NCI-H1092 treated with DMSO at 0.1 percent for 48 hours (cell line): ENCODE data around the gene BNIP3.

ENCODE experiments used
- DNase-seq: peaks from one replicate; lab custom pipeline; 2025; lab: John Stamatoyannopoulos, UW

BNIP3 gene

GRCh38 chr10:131949041-131949862 lies 32.5 kb downstream of the BNIP3 start:
- DNase-seq: no peak

GRCh38 chr10:131948501-131948900 lies 33.2 kb downstream of the BNIP3 start:
- DNase-seq: no peak

- no peak for DNase-seq
Observed at GRCh38 chr10:131947631-131948347, 33.9 kb downstream of the BNIP3 start.

DNA sequence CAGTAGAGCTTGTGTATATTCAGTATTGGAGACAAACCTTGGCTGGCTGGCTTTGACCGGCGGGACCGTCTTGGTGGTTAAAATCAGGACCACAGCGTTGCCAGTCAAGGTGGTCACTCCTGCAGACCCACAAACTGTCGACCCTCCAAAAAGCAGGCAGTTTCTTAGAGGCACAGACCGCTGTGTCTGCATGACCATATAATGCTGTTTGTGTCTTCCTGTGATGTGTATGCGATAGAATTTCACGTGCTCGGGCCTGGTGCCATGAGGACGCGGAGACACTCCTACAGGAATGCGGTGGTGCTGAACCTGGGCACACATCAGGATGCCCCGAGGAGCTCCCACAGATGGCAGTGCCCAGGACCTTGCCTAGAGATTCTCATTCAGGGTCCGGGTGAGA lies 34.8 kb downstream of the BNIP3 start:
- DNase-seq: no peak

GRCh38 chr10:131946321-131946751 lies 35.4 kb downstream of the BNIP3 start:
- DNase-seq: no peak

- DNase-seq: no peak
Observed at GRCh38 chr10:131944976-131945695, 36.6 kb downstream of the BNIP3 start.

DNA sequence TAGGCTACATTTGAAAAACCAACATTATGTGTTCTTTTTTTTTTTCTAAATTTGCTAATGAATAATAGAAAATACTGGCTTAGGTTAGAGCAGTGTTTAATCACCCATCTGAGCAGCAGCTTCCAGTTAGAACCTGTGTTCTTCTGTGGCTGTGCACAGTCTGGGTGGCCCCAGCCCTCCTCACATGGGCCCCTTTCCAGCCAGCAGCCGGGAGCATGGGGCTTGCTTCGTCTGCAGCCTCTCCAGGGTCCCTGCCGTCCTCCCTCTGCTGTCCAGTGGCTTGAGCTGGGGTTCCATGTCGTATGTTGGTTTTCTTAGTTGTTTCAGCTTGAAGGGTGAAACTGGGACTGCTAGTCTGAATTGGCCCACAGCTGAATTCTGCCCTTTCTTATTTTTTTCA lies 37.3 kb downstream of the BNIP3 start:
- no peak for DNase-seq

DNA sequence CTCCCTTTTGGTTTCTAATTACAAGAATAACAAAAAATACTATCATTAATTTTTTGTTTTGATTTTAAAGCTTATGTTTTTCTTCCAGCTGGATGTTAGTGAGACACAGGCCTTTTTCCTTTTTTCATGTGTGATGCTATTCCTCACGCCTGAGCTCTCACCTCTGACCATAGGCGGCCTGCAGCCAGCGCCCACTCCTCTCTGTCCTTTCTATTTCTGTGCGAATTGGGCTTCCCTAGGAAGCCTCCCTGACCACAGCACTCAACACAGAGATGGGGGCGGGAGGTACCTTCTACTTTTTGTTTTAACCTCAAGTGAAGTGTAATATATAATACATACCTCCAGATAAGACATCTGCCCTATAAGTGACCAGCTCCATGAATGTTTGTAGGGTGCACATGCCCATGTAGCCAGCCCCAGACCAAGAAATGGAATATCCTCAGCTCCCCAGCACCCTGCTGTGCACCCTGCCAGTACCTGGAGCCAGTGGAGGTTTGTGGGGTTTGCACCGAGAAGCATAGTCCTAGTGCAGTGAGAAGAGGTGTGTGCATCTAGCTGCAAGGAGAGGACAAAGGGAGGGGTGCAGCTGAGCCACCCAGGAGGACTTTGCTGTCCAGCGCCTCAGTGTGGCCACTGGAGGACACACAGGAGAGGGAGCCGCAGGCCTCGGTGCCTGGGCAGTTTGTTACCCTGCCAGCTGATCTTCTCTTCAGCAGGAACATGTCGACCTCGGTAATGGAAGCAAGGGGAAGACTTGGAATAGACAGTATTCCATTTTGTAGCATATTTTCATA lies 38.5 kb downstream of the BNIP3 start:
- DNase-seq: no peak

DNA sequence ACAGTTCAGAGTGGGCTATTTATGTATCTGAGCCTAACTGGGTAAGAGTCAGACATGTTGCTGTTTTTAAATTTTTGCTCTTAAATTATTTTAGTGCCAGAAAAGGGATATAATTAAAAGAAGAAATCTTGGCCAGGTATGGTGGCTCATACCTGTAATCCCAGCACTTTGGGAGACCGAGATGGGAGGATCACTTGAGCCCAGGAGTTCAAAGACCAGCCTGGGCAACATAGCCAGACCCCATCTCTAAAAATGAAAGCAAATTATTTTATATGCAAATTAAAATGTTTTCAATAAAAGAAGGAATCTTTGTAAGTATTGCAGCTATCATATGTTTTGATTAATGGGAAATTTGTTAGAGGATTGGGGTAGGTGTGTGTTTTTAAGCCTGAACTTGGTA lies 39.3 kb downstream of the BNIP3 start:
- DNase-seq: no peak

GRCh38 chr10:131938681-131939080 lies 43.0 kb downstream of the BNIP3 start:
- DNase-seq: no peak

GRCh38 chr10:131937836-131938235 lies 43.9 kb downstream of the BNIP3 start:
- no peak for DNase-seq

- DNase-seq: no peak
Observed at GRCh38 chr10:131936736-131937135, 45.0 kb downstream of the BNIP3 start.

DNA sequence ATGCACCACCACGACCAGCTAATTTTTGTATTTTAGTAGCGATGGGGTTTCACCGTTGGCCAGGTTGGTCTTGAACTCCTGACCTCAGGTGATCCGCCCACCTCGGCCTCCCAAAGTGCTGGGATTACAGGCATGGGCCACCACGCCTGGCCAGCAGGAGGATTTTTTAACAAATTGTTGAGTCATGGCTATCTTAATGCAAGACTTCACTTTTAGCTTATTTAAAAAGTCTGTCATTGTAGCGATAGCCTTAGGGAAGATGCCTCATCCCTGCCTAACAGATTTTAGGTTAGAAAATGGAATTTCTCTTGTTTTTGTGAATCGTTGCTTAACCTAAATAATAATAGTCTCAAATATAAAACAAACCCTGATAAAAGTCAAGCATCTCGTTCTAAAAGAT lies 45.4 kb downstream of the BNIP3 start:
- no peak for DNase-seq

- no peak for DNase-seq
Observed at GRCh38 chr10:131935260-131935659, 46.5 kb downstream of the BNIP3 start.

DNA sequence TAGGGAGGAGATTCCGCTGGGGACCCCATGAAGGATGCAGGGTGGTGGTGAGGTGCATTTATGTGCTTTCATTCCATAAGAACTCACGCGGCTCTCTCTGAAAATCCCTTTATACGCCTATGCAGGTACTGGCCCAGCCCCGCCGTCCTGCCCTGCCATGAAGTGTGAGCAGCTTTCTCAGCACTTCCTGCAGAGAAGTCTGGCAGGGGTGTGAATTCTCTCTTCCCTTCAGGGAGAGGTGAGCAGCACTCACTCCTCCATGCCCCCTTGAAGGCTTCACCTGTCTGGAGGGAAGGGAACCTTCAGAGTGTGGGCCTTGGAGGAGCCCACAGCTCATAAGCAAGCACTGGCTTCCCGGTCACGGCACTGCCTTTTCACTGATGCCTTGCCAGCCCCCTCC lies 47.0 kb downstream of the BNIP3 start:
- no peak for DNase-seq

- no peak for DNase-seq
Observed at GRCh38 chr10:131933696-131934086, 48.0 kb downstream of the BNIP3 start.

- DNase-seq: no peak
Observed at GRCh38 chr10:131933016-131933695, 48.6 kb downstream of the BNIP3 start.

DNA sequence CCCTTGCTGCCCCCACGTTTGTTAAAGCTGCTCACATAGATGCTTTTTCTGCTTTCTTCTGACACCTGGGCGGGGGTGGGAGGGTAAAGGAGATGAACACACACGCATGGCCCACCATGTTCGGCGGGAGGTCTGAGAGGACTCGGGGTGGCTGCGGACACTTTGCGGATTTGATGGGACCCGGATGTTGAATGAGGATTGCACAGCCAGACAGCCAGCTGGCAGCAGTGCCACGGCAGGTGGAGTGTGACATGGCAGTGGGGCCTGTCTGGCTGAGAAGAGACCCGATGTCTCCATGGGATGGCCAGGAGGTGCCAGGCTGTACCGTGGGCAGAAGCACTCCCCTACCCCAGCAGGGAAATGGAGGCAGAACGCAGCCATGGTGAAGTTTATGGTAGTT lies 49.7 kb downstream of the BNIP3 start:
- DNase-seq: no peak

- no peak for DNase-seq
Observed at GRCh38 chr10:131930586-131931330, 51.0 kb downstream of the BNIP3 start.

DNA sequence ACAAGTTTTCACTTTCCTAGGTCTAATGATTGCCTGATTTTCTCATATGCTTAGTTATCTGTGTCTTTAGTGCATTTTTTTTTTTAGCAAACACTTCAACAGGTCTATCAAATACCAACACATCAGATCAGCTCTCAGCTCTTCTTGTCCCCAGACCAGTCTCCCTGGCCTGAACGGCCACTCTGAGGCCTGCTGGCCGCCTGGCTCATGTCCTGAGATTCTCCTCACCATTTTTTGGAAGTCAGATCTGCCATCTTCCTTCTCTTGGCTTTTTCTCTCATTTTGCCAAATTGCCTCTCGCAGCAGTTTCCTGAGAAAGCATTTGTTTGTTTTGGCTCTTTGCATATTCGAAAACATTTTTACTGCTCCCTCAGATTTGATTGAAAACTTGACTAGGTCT lies 51.6 kb downstream of the BNIP3 start:
- no peak for DNase-seq
